Body of pancreas (tissue), 4 donors: ENCODE results near the gene WNK2.

Experiments used
- POLR2A ChIP-seq, 3 donors: fragments of 450-650 bp; IDR thresholded peaks; one replicate each; pipeline ENCODE4 v1.6.1; 2016; ENCODE audit warnings: antibody characterized with exemption in 3 of 3, mild to moderate bottlenecking in 2 of 3
- TF ChIP-seq, protein P1 (sequence below), 7 experiments: fragments of 450-650 bp in 4 of 7; fragments of 200-600 bp in 3 of 7; sonication (generic) in 3 of 7; IDR thresholded peaks; one replicate each; pipeline ENCODE4 v1.5.1; 2016 to 2019; ENCODE audit warnings: antibody characterized with exemption in 7 of 7

DNA sequence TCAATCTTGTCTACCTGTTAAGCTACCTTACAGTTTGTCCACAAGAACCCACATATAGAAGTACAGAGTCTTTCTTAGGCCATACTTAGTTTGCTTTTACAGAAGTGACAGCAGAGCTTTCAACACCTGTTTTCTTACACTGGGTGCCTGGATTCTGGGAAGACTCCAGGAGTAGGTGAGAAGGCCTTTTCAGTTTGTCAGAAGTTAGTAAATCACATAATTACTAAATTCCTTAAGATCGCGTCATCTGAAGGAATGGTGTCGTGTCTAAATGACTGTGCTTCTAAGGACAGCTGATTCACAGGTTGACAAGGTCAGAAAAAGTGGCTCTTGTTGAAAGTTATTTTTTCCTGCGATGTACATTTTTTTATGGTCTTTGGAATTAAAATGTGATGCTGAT lies 170.5 kb downstream of the WNK2 start:
- no peak for TF ChIP-seq POLR2A (IDR thresholded peaks at IDR 0.05)
- TF ChIP-seq, protein P1, sequence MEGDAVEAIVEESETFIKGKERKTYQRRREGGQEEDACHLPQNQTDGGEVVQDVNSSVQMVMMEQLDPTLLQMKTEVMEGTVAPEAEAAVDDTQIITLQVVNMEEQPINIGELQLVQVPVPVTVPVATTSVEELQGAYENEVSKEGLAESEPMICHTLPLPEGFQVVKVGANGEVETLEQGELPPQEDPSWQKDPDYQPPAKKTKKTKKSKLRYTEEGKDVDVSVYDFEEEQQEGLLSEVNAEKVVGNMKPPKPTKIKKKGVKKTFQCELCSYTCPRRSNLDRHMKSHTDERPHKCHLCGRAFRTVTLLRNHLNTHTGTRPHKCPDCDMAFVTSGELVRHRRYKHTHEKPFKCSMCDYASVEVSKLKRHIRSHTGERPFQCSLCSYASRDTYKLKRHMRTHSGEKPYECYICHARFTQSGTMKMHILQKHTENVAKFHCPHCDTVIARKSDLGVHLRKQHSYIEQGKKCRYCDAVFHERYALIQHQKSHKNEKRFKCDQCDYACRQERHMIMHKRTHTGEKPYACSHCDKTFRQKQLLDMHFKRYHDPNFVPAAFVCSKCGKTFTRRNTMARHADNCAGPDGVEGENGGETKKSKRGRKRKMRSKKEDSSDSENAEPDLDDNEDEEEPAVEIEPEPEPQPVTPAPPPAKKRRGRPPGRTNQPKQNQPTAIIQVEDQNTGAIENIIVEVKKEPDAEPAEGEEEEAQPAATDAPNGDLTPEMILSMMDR (IDR thresholded peaks at IDR 0.05): no peak
